HL-60/S4 treated with retinoic acid at 250 ng/mL for 4 days and 3 days (cell line): Measurements from ENCODE around the gene CD79B.
"Not testable (repeated sequence)": the region's sequence is repeated elsewhere in the genome, so short reads cannot be mapped to it uniquely, and the experiment has no call there.

Source experiments
- in situ Hi-C: fragments of 300-500 bp; cut with MboI; formaldehyde crosslinking; loops from 2 replicates; pipeline ENCODE4 v1.7.0; 2022; ENCODE audit warnings: low sequenced_read_pairs

The CD79B gene

DNA sequence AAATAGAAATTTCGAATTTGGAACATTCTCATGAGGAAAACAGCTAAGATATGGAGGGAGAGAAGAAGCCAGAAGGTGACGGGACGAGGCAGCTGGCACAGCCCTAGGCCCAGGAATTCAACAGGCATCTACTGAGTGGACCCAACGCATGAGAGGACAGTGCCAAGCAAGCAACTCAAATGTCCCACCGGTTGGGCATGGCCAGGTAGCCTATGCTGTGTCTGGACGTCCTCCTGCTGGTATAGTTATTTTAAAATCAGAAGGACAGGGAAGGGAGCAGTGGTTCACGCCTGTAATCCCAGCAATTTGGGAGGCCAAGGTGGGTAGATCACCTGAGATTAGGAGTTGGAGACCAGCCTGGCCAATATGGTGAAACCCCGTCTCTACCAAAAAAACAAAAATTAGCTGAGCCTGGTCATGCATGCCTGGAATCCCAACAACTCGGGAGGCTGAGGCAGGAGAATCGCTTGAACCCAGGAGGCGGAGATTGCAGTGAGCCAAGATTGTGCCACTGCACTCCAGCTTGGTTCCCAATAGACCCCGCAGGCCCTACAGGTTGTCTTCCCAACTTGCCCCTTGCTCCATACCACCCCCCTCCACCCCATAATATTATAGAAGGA, 15.5 kb downstream of the CD79B start:
- in situ Hi-C loops = loop anchor here (25.0 kb wide), 1 partner anchor 371 kb away; no protein-coding TSS in a partner anchor

DNA sequence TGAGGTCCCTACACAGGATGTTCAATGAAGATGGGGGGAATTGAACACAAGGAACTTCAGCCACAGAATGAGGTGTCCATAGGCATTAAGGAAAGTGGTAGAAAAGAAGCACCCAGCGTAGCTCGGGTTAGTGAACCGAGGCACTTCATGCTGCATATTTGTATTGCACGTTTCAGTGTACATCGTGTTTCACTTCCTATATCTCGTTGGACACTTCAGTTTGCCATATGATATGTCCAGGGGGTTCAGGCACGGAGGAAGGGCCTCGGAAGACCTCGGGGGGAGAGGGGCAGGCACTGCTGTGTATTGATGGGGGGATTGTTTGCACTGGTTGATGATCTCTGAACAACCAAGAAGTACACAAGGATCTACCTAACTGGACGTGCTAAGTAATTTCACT, 16.4 kb downstream of the CD79B start:
- in situ Hi-C loops = loop anchor here (25.0 kb wide), 1 partner anchor 372 kb away; no protein-coding TSS in a partner anchor

DNA sequence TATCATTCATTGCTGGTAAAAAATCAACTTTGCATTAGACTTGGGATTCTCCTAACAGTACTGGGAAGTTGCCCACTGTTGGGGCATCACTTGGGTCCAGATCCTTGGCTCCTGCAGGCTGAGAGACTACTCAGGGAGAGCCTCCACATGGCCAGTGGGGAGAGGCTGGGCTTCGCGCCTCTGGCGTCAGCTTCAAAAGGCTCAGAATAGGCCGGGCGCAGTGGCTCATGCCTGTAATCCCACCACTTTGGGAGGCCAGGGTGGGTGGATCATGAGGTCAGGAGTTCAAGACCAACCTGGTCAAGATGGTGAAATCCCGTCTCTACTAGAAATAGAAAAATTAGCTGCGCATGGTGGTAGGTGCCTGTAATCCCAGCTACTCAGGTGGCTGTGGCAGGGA, 17.7 kb downstream of the CD79B start:
- in situ Hi-C loops = loop anchor here (25.0 kb wide), 1 partner anchor 373 kb away; no protein-coding TSS in a partner anchor

DNA sequence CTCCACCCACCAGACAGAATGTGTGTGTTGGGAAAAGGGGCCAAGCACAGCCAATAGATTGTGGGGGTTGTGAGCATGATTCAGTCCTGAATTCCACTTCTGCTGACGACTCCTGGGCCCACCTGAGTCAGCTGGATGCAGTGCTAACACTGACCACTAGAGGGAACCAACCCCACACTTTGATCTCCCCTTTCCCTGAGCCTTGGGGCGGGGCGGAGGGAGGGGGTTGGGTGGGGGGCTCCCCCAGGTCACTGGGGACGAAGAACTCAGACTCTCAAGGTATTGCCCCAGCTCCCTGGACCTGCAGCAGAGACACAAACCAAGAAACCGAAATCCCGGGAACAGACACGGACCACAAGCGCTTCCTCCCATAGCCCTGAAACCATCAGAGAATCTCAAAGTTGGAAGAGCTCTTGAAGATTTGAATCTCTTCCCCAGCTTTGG, 20.5 kb downstream of the CD79B start:
- in situ Hi-C loops = loop anchor here (25.0 kb wide), 1 partner anchor 376 kb away; no protein-coding TSS in a partner anchor

DNA sequence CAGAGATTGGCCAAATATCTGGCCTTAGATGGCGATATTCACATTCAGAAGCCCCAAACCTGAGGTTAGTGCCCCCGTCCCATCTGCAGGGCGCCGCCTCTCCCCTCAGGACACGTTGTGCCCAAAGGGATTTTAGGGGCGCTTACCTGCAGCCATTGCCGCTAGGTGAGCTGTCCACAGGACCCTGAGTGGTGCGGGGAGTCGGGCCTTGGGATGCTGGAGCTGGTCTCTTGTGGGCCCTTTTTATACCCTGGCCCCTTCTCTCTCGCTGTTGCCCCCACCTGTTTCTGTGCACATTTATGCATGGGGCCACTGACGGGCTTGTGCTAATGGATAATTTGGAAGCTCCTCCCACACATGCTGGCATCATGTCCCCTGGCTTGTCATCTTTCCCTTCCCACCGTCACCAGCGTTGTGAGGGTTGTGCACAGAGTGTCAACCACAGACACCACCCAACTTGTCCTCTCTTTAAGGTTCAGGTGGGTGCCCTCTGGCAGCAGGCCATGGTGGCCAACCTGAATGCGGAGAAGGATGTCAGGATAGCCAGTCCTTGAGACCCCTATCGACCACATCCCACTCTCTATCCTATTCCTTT, 21.0 kb downstream of the CD79B start, which contains the start of gene CSHL1:
CSHL1 (minus strand) TSS at position 218 of the 595 bp plus-strand sequence; CDS start at position 156, 62 bp downstream.
- in situ Hi-C loops = loop anchor here (25.0 kb wide), 1 partner anchor 376 kb away; no protein-coding TSS in a partner anchor

DNA sequence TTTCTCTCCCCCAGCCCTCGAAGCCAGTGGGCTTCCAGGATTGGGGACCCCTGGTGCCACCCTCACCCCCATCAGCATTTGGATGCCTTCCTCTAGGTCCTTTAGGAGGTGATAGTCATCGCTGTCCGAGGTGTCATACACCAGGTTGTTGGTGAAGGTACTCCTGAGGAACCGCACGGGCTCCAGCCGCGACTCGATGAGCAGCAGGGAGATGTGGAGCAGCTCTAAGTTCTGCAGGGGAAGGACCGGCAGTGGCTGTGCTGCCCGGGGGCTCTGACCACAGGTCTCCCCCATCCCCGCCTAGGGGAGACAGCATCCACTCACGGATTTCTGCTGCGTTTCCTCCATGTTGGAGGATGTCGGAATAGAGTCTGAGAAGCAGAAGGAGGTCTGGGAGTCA, 22.0 kb downstream of the CD79B start:
- in situ Hi-C loops = loop anchor here (25.0 kb wide), 1 partner anchor 377 kb away; no protein-coding TSS in a partner anchor

DNA sequence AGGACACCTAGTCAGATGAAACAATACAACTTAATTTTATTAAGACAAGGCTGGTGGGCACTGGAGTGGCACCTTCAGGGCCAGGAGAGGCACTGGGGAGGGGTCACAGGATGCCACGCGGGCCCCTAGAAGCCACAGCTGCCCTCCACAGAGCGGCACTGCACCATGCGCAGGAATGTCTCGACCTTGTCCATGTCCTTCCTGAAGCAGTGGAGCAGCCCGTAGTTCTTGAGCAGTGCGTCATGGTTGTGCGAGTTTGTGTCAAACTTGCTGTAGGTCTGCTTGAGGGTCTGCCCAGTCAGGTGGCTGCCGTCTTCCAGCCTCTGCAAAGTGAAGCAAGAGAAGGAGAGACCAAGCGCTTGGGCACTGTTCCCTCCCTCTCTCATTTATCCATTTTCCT, 22.5 kb downstream of the CD79B start:
- in situ Hi-C loops = loop anchor here (25.0 kb wide), 1 partner anchor 378 kb away; no protein-coding TSS in a partner anchor

DNA sequence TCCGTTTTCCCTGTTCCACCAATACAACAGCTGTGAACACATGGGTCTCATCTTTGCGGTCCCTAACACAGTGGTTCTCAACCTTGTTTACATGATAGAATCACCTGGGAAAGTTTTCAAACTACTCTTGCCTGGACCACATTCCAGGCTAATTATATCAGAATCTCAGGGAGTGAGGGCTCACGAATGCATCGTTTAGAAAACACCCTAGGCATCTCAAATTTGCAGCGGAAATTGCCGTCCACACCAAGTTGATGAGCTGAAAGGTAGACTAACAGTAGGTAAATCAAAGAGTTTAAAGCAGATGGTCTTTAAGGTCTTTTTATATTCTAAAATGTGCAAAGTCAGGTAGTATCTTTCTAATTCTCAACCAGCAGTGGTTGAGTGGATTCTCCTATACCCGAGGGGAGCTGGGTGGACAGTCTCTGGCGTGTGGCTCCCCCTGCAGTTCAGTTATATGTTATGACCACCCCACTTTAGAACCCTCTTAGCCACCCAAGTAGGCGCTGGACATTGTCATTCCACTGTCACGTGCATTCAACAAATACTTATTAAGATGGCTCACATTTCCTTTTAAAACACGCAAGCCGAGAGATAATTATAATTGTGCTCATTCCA, 24.9 kb downstream of the CD79B start:
- in situ Hi-C loops = loop anchor here (25.0 kb wide), 1 partner anchor 380 kb away; no protein-coding TSS in a partner anchor

DNA sequence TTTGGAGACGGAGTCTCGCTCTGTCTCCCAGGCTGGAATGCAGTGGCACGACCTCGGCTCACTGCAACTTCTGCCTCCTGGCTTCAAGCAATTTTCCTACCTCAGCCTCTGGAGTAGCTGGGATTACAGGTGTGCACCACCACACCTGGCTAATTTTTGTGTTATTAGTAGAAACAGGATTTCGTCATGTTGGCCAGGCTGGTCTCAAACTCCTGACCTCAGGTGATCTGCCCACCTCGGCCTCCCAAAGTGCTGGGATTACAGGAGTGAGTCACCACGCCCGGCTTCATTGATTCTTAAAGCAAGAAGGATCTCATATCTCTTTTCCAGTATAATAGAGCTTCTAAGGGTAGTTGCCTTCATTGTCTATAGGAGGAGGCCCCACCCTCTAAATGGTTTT, 27.3 kb downstream of the CD79B start:
- in situ Hi-C loops = loop anchor here (25.0 kb wide), 1 partner anchor 383 kb away; no protein-coding TSS in a partner anchor

DNA sequence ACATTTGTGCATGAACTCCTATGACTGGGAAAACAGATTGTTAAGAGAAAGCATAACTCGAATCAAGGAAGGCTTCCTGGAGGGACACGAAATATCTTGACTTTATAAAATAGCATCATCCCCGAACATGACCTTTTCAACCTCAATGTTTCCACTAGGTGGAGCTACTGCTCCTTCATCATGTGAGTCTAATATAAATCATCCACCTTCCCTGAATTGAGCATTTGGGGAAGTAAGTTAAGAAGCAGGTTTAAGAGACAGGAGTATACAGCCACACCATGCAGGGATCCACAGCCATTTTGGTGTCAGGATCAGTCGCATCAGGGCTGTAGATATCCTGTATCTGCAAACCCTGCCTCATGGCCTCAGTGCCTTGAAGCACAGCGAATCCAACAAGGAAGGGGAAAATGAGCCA, 28.3 kb downstream of the CD79B start:
- in situ Hi-C loops = loop anchor here (25.0 kb wide), 1 partner anchor 384 kb away; no protein-coding TSS in a partner anchor

DNA sequence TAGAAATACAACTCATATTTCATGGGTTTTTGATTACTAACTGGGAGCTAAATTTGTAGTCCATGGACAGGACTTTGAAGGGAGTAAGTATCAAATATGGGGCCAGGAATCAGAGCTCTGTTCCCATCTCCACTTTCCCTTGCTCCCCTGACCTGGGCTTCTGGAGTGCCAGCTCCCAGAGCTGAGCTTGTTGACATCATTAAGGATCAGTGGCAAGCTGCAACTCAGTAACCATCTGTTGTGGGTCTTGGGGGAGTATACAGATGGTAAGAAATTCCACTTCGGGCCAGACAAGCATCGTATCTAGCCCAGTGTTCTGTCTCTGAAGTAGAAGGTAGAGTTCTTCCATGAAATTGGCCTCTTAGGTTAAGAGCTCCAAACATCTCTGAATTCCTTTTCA, 30.2 kb downstream of the CD79B start:
- in situ Hi-C loops = loop anchor here (25.0 kb wide), 1 partner anchor 385 kb away; no protein-coding TSS in a partner anchor

DNA sequence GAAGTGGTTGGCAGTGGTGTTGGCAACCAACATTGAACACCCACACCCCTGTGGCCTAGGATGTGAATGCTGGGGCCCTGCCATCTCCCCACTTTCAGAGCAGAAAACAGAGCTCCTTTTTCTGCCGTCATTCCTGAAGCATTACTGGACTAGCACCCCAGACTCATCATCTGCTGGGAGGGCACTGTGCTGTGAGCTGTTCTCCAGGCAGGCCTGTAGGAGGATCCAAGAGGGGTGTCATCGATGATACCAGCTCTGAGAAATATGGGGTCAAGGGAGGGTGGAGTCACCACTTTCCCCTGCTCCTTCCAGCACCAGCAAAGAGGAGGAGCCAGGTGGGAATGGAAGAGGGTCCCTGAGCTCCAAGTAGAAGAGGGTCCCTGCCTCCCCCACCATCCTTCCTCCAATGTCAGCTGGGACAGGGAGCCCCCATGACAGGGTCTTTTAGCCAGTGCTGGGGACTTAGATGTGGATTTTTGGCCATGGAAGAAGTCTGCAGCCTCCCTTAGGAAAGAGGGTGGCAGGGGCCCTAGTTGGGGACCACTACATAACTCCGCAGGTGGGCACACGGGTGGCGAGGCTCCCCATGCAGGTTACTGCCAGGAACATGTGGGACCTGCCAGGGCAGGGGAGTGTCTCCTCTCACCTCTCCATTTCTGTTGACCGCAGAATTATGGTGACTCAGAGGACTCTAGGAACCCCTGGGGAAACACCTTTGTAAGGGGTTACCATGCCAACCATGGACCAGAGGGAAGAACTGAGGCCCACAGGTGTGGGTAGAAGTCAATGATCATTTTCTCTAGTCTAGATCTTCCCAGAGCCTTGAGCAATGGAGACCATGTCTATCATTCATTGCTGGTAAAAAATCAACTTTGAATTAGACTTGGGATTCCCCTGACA, 33.0 kb downstream of the CD79B start:
- in situ Hi-C loops = not testable (repeated sequence)

DNA sequence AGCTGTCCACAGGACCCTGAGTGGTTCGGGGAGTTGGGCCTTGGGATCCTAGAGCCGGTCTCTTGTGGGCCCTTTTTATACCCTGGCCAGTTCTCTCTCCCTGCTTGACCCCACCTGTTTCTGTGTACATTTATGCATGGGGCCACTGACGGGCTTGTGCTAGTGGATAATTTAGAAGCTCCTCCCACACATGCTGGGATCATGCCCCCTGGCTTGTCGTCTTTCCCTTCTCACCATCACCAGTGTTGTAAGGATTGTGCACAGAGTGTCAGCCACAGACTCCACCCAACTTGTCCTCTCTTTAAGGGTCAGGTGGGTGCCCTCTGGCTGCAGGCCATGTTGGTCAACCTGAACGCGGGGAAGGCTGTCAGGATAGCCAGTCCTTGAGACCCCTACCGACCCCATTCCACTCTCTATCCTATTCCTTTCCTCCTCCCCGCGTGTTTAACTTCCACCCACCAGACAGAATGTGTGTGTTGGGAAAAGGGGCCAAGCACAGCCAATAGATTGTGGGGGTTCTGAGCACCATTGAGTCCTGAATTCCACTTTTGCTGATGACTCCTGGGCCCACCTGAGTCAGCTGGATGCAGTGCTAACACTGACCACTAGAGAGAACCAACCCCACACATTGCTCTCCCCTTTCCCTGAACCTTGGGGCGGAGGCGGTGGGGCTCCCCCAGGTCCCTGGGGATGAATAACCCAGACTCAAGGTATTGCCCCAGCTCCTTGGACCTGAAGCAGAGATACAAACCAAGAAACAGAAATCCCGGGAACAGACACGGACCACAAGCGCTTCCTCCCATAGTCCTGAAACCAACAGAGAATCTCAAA, 35.4 kb downstream of the CD79B start, which contains the start of gene CSH1:
CSH1 (minus strand) TSS at position 51 of the 831 bp plus-strand sequence. CDS start 63 bp downstream, outside the sequence.
- in situ Hi-C loops = not testable (repeated sequence)

DNA sequence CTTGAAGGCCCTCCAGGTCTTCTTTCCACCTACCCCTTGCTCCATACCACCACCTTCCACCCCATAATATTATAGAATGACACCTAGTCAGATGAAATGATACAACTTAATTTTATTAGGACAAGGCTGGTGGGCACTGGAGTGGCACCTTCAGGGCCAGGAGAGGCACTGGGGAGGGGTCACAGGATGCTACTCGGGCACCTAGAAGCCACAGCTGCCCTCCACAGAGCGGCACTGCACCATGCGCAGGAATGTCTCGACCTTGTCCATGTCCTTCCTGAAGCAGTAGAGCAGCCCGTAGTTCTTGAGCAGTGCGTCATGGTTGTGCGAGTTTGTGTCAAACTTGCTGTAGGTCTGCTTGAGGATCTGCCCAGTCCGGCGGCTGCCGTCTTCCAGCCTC, 37.3 kb downstream of the CD79B start:
- in situ Hi-C loops = not testable (repeated sequence)

DNA sequence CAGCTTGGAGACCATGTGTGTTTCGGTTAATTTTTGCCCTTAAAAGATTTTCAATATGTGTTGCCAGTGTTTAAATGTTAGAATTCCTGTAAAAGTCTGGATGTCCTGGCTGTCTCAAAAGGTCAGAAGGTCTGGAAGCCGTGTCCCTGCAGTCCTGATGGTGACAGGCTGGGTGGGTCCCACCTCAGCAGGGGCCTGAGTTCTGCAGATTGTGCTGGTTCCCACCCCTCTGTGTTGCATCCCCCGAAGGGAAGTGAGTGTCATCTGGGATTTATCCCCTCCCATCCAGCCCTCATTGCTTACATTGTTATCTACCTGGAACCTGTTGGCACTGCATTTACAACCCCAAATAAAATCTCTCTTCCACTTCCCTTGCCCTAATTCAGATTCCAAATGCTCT, 38.1 kb downstream of the CD79B start:
- in situ Hi-C loops = not testable (repeated sequence)

DNA sequence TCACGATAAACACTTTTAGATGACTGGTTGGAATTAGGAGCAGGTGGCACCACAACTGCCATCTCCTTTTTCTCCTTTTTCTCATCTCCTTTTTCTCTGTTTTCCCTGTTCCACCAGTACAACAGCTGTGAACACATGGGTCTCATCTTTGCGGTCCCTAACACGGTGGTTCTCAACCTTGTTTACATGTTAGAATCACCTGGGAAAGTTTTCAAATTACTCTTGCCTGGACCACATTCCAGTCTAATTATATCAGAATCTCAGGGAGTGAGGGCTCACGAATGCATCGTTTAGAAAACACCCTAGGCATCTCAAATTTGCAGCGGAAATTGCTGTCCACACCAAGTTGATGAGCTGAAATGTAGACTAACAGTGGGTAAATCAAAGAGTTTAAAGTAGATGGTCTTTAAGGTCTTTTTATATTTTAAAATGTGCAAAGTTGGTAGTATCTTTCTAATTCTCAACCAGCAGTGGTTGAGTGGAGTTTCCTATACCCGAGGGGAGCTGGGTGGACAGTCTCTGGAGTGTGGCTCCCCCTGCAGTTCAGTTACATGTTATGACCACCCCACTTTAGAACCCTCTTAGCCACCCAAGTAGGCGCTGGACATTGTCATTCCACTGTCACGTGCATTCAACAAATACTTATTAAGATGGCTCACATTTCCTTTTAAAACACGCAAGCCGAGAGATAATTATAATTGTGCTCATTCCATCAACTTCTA, 39.7 kb downstream of the CD79B start:
- in situ Hi-C loops = not testable (repeated sequence)

DNA sequence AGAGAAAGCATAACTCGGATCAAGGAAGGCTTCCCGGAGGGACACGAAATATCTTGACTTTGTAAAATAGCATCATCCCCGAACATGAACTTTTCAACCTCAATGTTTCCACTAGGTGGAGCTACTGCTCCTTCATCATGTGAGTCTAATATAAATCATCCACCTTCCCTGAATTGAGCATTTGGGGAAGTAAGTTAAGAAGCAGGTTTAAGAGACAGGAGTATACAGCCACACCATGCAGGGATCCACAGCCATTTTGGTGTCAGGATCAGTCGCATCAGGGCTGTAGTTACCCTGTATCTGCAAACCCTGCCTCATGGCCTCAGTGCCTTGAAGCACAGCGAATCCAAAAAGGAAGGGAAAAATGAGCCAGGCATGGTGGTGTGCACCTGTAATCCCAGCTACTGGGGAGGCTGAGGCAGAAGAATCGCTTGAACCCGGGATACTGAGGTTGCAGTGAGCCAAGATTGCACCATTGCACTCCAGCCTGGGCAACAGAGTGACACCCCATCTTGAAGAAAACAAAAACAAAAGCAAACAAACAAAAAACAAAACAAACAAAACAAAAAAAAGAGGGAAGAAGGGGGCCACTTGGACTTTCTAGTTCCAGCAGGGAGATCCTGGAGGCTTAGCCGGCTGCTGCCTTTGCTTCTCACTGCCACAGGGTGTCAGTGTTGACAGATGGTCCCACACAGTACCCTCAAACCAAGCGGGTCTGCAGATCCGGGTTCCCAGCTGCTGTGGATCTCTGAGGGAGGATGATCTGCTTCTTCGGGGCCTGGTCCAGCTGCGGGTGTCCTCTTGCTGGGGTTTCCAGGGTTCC, 42.9 kb downstream of the CD79B start:
- in situ Hi-C loops = not testable (repeated sequence)

DNA sequence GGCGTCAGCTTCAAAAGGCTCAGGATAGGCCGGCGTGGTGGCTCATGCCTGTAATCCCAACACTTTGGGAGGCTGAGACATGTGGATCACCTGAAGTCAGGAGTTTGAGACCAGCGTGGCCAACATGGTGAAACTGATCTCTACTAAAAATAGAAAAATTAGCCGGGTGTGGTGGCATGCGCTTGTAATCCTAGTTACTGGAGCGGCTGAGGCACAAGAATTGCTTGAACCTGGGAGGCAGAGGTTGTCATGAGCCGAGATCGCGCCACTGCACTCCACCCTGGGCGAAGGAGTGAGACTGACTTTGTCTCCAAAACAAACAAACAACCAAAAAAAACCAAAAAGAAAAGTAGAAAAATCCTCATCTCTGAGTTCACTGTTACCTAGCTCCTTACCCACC, 47.0 kb downstream of the CD79B start:
- in situ Hi-C loops = not testable (repeated sequence)
